Hematopoietic multipotent progenitor cell treated with erythropoietin and hydrocortisone succinate and interleukin-3 and kit ligand, for 15 days (in vitro differentiated cells): ENCODE data around the gene ARAP2.

Source experiments
- DNase-seq: peaks from one replicate; pipeline ENCODE4 v3.0.0-alpha.2; 2015; ENCODE audit warnings: low spot score

The ARAP2 gene

GRCh38 chr4:36256398-36256891 lies 12.1 kb upstream of the ARAP2 start:
- DNase-seq: no peak

- no peak for DNase-seq
Measured at GRCh38 chr4:36255577-36255976, 11.3 kb upstream of the ARAP2 start.

GRCh38 chr4:36254371-36254770 lies 10.1 kb upstream of the ARAP2 start:
- no peak for DNase-seq

GRCh38 chr4:36251983-36252382 lies 7.7 kb upstream of the ARAP2 start:
- no peak for DNase-seq

GRCh38 chr4:36249610-36250009 lies 5.3 kb upstream of the ARAP2 start:
- DNase-seq: no peak

GRCh38 chr4:36243355-36244256 lies 708 bp downstream of the ARAP2 start:
- DNase-seq: no peak

- DNase-seq: no peak
Measured at GRCh38 chr4:36242629-36243354, 1.5 kb downstream of the ARAP2 start.

- no peak for DNase-seq
Measured at GRCh38 chr4:36241771-36242170, 2.5 kb downstream of the ARAP2 start.

- no peak for DNase-seq
Measured at GRCh38 chr4:36237366-36238313, 6.7 kb downstream of the ARAP2 start.

- no peak for DNase-seq
Measured at GRCh38 chr4:36236159-36236558, 8.2 kb downstream of the ARAP2 start.

GRCh38 chr4:36235306-36235705 lies 9.0 kb downstream of the ARAP2 start:
- no peak for DNase-seq

GRCh38 chr4:36233567-36234266 lies 10.6 kb downstream of the ARAP2 start:
- no peak for DNase-seq

GRCh38 chr4:36230534-36230933 lies 13.8 kb downstream of the ARAP2 start:
- no peak for DNase-seq

- no peak for DNase-seq
Measured at GRCh38 chr4:36227913-36228312, 16.4 kb downstream of the ARAP2 start.

GRCh38 chr4:36226430-36227227 lies 17.7 kb downstream of the ARAP2 start:
- no peak for DNase-seq

- no peak for DNase-seq
Measured at GRCh38 chr4:36224972-36225903, 19.1 kb downstream of the ARAP2 start.

GRCh38 chr4:36222702-36223101 lies 21.6 kb downstream of the ARAP2 start:
- no peak for DNase-seq

GRCh38 chr4:36220776-36221175 lies 23.5 kb downstream of the ARAP2 start:
- DNase-seq: no peak

GRCh38 chr4:36218121-36218520 lies 26.2 kb downstream of the ARAP2 start:
- DNase-seq: no peak
